Globus pallidus (tissue), 1 donor: ENCODE data around the gene SYK.

Source experiments
- DNase-seq: peaks from one replicate; pipeline ENCODE4 v3.0.0-alpha.2; 2015; ENCODE audit warnings: low spot score

Gene SYK

DNA sequence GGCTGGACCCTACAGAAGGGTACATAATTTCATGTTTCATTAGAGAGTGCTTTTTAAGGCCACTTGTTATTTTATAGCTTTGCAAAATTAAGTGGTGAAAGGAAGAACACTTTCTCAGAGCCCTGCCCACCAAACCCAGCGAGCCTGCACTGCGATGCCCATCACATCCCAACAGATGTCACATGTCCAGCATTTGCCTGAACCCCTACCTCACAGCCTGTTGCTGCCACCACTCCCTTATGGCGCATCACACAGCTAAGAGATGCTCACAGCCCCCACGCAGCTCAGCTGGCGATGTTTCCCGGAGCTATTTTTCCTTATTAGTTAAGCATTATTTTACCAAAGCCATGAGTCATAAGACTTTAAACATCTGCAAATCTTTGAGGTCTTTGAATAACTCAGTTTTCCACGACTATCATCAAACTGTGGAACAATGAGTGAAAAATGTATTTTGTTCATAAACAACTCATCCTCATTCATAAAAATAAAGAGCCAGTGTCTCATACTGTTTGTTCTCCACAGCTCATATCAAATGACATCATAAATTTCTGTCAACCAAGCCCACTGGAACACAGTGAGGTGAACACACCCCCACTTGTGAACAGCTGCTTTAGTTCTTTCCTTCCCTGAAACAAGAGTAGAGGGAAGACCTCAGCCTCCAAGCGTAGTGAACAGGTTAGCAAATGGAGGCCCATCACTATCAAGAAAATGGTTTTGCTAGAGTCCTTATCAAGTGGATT lies 104.9 kb downstream of the SYK start:
- no peak for DNase-seq

DNA sequence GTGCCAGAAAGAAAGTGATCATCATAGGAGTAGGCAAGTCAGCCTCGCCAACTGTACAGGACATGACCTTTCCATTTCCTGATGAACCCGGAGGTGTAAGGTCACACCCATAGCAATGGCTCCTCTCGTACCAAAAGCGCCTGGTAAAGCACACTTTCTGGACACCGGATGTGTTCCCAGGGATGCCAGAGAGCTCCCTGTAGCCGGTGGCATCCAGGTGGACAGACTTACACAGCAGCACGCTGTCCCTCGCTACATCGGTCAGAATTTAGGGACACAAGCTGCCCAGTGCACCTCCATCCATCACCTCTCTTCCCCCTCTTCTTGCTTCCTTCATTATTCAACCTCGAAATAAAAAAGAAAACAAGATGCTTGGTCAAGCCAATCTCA lies 105.4 kb downstream of the SYK start:
- no peak for DNase-seq

DNA sequence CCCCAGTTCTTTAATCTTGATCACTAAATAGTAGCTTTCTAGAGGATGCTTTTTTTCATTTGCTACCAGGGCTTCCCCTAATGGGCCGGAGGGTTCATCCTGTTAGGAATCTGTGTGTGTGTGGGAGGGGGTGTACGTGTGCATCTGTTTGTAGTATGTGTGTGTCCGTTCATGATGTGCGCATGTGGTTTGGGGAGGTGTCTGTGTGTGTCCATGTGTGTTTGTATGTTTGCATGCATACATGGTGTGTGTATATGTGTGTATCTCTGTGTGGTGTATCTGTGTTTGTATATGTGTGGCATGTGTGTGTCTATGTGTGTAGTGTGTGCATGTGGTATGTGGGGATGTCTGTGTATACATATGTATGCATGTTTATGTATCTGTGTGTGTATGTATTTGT lies 106.2 kb downstream of the SYK start:
- DNase-seq, result no peak

DNA sequence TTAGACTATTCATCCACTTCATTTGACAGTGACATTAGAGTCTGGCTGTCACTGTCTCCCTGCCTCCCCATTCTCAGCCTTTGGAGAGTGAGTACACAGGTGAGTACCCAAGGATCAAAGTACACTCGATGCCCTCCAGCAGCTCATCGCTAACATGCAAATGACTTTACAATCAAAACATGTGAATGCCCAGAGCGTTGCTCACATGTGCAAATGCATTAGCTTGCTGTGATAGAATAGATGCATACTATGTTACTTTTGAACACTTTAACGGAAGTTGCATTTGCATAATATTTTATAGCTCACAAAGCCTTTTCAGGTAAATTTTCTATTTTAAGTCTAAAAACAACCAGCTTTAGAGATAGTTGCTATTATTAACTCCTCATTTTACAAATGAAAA lies 107.6 kb downstream of the SYK start:
- no peak for DNase-seq

DNA sequence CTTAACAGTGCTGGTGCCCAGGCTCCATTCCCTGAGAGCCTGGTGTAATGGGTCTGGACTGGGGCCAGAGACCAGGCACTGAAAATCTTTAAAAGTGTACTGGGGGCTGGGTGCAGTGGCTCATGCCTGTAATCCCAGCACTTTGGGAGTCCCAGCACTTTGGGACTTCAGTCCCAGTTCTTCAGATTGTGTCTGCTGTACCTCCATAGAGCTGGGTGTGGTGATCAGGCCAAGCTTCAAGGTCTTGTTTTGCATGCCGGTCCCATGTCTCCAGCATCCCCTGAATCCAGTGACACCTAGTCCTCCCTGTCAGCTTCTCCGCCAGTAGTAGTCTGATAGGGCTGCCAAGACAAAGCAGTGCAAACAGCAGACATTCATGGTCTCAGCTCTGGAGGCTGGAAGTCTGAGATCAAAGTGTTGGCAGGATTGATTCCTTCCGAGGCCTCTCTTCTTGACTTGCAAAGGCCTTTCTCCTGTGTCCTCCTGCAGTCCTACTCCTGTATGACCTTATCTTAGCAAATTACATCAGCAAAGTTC lies 108.2 kb downstream of the SYK start:
- DNase-seq, result no peak

DNA sequence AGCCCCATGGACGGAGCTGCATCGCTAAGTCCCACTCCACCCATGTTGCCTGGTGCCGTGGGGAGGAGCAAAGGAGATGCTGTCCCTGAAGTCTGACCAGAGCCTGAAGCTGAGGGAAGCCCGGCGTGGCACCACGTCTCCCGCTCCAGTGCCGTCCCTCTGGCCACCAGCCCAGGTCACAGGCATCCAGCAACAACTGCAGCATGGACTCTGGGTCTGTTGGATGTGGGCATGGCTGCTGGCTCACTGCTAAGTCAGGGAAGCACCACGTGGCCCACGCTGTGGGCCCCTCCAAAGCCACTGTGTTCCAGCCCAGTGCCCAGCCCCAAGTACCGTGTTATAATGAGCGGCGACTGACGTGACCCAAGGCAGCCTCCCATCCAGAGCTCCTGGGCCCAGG lies 112.6 kb downstream of the SYK start:
- no peak for DNase-seq

DNA sequence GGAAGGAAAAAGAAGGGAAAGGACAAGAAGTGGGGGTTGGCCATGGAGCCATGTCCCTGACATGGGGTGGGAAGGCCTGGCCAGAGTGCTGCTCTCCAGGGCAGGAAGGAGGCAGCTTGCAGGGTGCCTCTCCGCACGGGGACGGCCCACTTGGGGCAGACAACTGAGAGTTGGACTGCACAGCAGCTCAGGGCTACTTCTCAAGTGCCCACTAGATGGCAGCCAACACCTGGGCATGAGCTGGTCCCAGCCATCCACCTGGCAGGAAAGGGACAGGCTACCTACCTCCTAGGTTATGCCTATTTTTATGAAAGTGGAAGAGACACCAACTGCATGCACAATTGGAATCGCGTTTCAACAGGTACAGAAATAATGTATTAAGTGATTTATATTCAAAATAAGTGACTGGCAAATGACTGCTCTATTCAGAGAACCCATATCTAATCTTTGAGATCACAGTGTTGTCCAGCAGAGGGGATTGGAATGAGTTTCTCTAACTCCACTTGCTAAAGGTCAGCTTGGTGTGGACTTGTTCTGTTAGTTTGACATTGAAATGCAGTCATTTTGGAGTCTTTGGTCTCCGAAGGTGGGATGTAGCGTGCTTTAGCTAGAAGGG lies 113.4 kb downstream of the SYK start:
- peak; percentile 51 for DNase-seq

DNA sequence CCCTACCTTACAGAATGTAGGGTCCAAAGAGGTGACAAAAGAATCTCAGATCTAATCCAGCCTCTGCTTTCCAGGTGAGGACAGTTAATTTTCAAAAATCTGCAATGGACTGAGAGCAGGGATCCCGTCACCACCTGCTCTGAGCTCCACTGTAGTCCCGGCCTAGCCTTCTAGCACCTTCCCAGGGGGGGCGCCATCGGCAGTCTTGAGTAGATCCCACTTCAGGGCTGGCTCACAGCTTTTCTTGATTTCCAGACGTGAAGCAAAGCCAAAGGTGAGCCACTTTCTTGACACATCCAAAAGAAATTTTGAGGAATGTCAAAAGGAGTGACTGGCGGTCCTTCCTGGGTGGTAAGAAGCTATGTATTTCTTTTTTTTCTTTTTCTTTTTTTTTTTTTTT lies 114.1 kb downstream of the SYK start:
- DNase-seq, result no peak

DNA sequence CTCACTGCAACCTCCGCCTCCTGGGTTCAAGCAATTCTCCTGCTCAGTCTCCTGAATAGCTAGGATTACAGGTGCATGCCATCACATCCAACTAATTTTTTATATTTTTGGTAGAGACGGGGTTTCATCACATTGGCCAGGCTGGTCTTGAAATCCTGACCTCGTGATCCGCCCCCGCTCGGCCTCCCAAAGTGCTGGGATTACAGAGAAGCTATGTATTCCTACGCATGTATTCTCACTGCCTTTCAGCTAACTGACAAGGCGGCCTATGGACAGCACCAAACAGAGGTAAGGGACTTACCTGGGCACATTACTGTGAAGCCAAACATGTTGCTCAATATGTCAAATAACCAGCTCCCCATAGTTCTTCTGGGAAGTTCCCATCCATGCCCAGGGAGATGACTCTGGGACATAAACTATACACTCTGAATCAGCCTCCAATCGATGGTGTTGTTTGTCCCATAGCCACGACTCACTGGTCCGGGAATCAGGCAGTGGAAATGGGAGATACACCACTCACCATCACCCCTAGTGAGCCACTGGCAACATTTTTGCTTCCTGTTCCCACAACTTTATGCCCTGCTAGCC lies 114.6 kb downstream of the SYK start:
- DNase-seq, result no peak

DNA sequence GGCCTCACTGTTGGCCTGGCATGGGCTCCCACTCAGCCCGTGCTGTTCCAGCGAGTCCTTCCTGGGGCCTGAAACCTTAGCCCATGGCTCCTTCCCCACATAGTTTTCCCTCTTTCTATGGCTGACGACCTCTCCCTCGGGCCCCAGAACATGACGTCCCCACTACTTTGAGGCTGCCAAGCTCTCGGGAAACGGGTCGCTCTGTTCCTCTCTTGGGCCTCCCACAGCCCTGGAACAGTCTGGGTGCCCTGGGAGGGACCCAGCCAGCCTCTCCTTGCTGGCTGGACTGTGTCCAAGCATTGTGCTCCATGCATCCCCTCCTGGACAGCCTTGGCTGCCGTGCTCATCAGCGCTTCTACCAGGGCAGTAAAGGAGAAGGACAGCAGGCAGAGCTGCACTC lies 118.3 kb downstream of the SYK start:
- DNase-seq, result peak; percentile 37

DNA sequence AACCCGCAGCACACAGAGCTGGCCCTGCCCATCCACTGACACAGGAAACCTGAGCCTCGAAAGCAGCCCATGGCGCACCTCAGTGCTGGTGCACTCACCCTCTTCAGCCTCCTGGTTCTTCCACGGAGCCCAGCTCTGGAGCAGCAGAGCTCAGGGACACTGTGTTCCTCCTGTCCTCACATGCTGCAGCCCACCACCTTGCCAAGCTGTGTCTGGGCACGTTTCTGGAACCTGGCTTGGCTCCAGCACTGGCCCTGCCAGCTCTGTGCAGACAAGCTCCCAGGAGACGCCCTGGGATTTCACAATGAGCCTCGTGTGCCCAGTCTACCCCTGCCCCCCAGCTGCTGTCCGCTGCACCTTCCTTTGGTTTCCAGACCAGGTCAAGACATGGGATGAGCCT lies 119.5 kb downstream of the SYK start:
- DNase-seq, result peak; percentile 18

DNA sequence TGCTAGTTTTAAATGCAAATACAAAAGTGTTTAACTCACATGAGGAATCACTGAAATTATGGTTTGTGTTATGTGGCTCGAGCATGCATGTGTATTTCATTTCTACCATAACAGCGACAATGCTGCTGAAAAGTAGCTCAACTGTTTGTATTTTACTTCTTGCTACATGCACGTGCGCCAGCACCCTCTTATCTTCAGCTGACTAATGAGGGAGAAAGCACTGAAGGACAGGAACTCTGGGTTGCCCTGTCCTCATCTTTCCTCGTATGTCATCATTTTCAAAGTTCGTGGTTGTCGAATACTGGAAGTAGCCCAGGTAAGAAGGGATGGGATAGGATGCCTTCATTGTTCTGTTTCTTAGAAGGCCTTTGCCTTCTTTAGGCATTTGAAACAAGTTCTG lies 120.3 kb downstream of the SYK start:
- no peak for DNase-seq

DNA sequence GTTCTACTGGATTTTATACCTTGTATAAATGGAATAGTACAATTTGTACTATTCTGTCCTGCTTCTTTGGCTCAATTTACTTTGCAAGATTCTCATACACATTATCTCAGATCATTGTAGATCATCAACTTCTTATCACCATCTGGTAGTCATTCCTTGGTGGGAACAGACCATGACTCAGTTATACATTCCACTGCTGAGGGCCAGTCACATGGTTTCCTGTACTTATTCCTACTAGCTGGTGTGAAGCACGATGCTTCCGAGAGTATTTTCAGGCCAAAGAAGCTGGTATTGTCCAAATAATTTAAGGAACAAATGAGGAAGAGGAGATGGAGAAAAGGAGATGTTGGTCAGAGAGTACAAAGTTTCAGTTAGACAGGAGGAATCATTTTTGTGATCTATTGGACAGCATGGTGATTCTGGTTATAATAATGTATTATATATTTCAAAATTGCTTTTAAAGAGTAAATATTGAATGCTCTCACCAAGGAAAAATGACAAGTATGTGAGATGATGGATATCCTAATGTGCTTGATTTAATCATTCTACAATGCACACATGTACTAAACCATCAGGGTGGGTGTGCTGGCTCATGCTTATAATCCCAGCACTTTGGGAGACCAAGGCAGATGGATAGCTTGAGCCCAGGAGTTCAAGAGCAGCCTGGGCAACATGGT lies 124.1 kb downstream of the SYK start:
- no peak for DNase-seq

DNA sequence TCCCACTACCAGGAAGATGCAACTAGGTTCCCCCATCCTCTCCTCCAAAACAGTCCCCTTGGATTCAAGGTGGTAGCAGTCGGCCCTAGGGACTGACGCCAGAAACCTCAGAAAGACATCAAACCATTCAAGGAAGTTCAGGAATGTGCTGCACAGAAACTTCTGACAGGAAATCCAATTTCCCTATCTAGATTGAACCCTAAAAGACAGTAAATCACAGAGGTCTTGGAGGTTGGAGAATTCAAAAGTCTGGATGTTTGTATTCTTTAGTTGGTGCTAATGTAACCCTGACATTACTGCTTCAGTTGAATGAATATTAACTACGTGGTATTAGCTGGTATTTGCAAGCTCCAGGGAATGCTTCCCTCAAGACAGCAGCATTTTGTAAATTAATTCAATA lies 125.3 kb downstream of the SYK start:
- no peak for DNase-seq

DNA sequence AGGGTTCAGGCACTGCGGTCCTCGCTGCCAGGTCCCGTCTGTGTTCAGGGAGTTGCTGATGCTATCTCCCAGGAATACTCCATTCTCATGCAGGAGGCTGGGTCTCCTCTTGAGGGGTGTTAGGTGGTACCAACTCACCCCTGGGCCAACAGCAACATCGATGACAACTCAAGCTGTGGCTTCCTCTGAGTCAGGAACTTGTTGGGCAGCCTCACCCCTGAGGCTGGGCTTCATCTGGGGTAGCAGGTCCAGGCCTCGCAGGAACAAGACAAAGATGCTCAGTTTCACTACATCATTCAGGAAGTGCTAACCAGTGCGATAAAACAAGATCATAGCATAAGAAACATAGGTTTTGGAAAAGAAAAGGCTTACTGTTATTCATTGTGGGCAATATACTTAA lies 125.9 kb downstream of the SYK start:
- DNase-seq, result no peak

DNA sequence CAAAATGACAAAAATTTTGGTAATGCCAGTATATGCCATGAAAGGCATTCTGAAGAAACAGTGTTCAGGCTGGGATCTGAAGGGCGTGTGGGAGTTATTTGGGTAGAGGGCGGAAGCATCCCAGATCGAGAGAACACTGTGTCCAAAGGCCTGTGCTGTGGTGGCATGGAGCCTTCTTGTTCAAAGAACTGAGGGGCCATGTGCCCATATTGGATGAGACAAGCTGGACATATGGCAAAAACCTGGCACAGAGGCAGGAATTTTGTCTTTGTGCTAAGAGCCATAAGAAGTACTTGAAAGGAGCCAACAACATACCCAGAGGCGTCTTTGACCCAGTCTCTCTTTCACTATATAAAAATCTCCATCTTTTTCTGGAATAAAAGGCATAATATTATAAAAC lies 128.0 kb downstream of the SYK start:
- no peak for DNase-seq

DNA sequence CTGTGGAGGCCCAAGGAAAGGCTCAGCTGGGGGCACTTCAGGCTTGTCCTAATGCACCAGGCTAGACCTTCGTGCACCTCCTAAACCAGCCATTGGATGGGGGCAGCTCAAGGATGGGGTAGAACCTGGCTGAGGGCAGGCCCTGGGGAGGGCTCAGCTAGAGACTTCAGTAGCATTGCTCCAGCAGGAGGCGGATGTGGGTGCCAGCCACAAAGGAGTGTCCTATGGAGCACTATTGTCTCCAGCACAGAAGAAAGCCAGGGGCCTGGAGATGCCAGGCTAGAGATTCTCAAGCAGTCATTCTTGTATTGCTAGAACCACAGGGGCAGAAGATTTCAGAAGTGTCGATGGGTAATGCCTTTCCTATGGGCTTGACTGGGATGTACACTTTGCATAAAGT lies 131.8 kb downstream of the SYK start:
- DNase-seq, result no peak

DNA sequence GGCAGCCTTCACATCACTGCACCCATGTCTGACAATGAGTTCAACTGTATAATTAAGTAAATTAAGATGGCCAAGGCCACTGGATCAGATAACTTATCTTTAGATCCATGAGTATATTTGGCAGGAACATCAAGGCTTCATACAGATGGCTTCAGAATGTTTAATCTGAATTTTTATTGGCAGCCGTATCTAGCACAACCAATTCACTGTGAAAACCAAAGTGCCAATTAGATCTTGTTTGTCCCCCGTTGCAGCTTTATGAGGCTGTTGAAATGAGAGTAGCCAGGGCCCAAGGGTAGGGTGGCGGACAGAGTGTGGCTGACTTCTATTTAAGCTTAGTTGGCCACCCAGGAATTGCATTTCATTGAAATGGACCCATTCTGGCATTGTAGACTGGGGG lies 137.7 kb downstream of the SYK start:
- no peak for DNase-seq

DNA sequence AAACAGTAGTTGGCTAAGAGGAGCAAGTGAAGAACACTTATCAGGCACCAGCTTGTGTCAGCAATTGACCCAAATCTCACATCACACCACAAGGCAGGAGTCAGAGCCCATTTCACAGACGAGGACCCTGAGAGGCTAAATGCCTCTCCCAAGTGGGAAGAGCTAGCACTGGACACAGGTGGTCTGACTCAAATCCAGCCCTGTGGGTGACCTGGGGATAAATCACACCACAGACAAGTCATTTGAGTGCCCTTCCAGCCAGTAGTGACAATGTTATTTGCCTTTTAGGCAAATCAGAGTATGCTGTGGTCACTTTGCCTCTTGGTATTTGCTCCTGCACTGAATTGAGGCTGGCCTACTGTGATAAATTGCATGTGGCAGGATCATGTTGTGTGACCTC lies 138.7 kb downstream of the SYK start:
- DNase-seq, result no peak

DNA sequence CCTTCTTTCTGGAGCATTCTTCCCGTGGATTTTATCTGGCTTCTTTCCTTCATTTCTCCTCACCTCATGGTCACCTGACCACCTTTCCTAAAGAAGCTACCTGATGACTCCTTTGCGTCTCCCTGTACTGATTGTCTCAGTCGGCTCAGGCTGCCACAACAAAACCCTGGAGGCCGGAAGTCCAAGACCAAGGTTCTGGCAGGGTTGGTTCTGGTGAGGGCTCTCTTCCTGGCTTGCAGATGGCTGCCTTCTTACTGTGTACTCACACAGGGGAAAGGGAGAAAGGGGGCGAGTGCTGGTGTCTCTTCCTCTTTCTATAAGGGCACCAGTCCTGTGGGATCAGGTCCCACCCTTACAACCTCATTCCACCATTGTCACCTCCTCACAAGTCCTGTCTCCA lies 140.0 kb downstream of the SYK start:
- DNase-seq, result no peak

DNA sequence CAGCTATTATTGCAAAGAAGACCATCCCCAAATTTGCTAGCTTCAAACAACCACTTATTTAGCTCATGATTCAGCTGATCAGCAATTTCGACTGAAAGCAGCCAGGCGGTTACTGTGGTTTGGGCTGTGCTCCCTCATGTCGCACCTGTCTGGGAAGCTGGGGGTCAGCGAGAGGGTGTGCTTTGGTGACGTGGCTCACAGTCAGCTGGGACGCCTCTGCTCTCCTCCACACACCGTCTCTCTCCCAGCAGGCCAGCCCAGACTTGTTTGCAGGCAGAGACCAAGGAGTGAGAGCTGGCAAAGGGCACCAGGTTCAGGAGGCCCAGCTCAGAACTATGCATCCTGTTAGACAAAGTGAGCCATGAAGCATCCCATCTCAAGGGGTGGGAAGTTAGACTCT lies 140.9 kb downstream of the SYK start:
- no peak for DNase-seq

DNA sequence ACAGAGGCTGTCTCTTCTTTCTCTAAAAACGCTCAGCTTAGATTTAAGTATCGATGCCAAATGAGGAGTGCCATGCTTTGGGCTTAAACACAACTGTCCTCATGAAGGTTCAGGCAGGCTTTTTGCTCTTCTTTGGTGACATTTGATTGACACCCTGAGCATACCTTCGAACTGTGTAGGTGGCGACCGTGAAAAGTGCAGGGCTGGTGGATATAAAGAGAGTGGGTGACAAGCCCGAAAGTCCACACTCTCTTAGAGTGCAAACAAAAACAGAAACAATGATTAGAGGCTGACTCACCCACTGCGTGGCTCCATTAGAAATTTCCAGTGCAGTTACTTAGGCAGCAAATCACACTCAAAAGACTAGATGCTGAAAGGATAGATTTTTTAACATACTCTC lies 141.7 kb downstream of the SYK start:
- no peak for DNase-seq

DNA sequence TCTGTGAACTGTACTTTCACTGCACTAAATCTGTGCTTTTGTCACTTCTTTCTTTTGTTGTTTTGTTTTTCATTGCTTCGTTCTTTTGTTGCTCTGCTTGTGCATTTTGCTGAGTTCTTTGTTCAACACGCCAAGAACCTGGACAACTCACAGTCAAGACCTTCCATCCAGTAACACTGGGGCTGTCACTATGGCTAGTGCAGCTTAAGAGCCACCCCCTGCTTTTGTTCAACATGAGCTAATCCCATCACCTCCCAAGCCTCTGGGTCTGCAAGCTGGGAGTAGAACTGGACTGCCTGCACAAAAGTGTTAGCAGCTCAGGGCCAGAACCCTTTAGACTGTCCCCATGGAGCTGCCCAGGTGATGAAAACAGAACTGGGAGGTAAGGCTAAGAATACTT lies 143.7 kb downstream of the SYK start:
- no peak for DNase-seq
